GM12873 (cell line): ENCODE measurements around the gene WDR54.

ENCODE experiments used
- TF ChIP-seq, protein P1 (sequence below): IDR thresholded peaks from 2 replicates; pipeline ENCODE4 v1.5.1; 2012; ENCODE audit warnings: low read depth, mild to moderate bottlenecking, moderate library complexity, low read length, control low read depth; ENCODE audit not compliant: insufficient read depth; ENCODE audit errors: missing control alignments

The WDR54 gene

GRCh38 chr2:74436111-74436805 is 14.7 kb downstream of the WDR54 start:
- TF ChIP-seq, protein P1, sequence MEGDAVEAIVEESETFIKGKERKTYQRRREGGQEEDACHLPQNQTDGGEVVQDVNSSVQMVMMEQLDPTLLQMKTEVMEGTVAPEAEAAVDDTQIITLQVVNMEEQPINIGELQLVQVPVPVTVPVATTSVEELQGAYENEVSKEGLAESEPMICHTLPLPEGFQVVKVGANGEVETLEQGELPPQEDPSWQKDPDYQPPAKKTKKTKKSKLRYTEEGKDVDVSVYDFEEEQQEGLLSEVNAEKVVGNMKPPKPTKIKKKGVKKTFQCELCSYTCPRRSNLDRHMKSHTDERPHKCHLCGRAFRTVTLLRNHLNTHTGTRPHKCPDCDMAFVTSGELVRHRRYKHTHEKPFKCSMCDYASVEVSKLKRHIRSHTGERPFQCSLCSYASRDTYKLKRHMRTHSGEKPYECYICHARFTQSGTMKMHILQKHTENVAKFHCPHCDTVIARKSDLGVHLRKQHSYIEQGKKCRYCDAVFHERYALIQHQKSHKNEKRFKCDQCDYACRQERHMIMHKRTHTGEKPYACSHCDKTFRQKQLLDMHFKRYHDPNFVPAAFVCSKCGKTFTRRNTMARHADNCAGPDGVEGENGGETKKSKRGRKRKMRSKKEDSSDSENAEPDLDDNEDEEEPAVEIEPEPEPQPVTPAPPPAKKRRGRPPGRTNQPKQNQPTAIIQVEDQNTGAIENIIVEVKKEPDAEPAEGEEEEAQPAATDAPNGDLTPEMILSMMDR, result no peak

GRCh38 chr2:74436848-74437695 is 15.5 kb downstream of the WDR54 start:
- TF ChIP-seq, protein P1, result no peak

DNA sequence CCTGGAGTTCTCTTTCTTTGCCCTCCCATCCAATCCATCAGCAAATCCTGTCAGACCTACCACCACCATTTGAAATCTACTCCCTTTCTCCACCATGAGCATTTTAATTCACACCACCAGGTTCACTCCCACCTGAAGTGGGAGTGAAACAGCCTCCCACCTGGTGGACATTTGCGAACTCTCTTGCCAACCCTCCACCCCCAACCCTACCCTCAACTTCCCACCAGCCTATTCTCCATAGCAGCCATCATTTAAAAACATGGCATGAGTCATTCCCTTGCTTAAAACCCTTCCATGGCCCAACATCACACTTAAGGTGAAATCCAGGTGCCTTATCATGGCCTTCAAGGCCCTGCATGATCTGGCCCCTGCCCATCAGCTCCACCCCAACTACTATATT is 16.7 kb downstream of the WDR54 start:
- TF ChIP-seq, protein P1, result no peak

DNA sequence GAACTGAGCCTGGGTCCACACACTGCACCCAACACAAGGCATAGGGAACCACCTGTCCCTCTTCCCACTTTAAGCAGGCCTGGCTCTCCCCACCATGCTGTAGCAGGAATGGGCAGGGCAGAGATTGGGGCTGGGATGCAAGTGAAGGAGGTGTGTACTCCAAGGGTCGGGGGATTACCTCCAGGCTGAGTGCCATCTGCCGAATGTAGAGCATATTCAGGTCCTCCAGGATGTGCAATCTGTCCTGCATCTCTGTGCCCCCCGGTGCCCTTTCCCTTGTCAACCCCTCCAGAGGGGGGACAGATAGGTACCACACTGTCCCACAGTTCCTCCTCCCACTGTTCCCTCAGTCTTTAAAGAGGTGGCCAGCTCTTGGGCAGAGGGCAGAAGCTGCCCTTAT is 17.8 kb downstream of the WDR54 start:
- TF ChIP-seq, protein P1, result no peak

GRCh38 chr2:74439803-74440377 is 18.4 kb downstream of the WDR54 start:
- TF ChIP-seq, protein P1, result no peak

DNA sequence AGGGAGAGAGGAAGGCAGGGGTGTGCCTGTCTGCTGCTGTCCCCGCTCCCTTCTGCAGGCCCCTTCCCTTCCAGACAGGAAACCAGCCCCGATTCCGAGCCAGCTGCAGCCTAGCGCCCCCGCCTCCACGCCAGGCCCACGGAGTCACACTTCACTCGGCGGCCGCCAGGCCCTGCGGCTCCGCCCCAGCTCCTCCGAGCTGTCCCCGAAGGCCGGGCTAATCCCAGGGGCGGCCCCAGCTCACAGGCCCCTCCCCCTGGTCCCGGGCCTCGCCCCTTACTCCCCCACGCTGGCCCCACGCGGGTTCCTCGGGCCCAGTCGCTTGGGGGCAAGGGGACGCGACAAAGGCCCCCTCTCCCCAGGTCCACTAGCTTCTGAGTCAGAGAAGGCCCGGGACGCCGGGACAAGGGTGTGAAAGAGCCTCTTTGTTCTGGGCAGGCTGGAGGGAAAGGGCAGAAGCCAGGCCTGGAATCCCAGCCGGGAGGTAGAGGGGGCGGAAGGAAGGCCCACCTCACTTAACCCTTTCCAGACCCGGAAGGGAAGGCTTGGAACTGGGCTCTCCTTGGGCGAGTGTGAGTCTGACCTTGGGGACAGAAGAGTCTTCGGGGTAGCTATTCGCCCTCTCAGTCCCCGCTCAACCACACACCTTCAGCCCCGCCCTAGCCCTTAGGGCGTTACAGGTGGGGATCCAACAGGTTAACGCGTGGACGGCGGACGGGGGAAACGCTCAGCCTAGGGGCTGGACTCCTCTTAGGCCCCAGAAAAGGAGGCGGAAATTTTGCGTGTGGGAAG is 19.0 kb downstream of the WDR54 start:
- TF ChIP-seq, protein P1, result peak; percentile 34
